ENCODE results near the gene HDAC9. TPM values are rescaled to one million over a fixed set of nuclear protein-coding genes. Genes with fewer than 3 reads are reported as not detected.

HDAC9 gene
- total RNA-seq, 2 experiments from 2014 or later: 0.61 to 0.71 TPM

GRCh38 chr7:18637516-18637915, 142.0 kb downstream of the HDAC9 start:
- H3K27me3 Mint-ChIP-seq: no peaks in the 10 kb centered on the region
- no peak for ATAC-seq (ENCODE audit: low read depth)
- H3K4me1 Mint-ChIP-seq: no peaks in the 10 kb centered on the region
- POLR2A ChIA-PET: no interaction called here
- no peaks in the 10 kb centered on the region for H3K36me3 Mint-ChIP-seq
- H3K9me3 Mint-ChIP-seq: no peaks in the 10 kb centered on the region
- H3K4me3 Mint-ChIP-seq: no peak overlapping the region
- no peak overlapping the region for H3K27ac Mint-ChIP-seq
- DNase-seq: no peak

DNA sequence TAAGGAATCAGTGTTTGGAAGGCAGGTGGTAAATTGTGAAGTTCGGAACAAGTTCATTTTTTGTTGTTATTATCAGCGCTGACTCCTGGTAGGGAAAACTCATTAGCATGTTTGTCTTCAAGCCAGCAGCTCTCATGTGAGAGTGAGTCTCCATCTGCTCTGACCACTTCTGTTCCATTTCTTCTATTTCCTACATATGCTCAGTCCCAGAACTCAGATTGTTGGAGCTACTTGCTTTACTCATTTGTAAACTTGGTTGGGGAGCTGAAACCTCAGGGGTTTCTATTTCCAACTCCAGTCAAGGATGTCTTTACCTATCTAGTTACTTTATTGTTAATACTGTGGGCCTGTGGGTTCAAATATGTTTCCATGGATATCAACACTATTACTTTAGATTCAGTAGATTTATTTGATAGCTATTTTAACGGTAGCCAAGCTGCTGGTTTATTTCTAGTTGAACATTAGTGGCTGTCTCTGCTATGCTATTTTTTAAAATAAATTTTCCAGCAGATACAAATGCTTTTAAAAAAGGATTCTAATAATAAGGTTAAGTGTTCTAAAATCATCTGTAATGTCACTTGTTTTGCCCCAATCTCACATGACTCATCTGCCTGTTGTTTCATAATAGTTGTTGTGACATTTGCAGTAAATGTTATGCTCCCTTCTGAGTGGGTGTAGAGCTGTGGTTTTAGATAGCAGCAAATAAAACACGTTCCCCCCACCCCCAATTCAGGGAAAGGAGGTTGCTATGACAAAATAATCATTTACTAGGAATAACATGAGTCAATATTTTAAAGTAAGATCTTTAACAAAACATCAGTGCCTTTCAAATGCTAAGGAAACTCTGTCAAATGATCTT, 143.3 kb downstream of the HDAC9 start:
- H3K4me3 Mint-ChIP-seq: no peak overlapping the region
- H3K9me3 Mint-ChIP-seq: no peaks in the 10 kb centered on the region
- no peak for ATAC-seq (ENCODE audit: low read depth)
- POLR2A ChIA-PET: no interaction called here
- no peak overlapping the region for H3K27ac Mint-ChIP-seq
- no peaks in the 10 kb centered on the region for H3K36me3 Mint-ChIP-seq
- no peaks in the 10 kb centered on the region for H3K4me1 Mint-ChIP-seq
- no peaks in the 10 kb centered on the region for H3K27me3 Mint-ChIP-seq
- no peak for DNase-seq

- Mint-ChIP-seq H3K36me3 (no peaks in the 10 kb centered on the region), H3K9me3 (no peaks in the 10 kb centered on the region), H3K4me1 (no peaks in the 10 kb centered on the region), H3K27me3 (no peaks in the 10 kb centered on the region), H3K27ac (no peak overlapping the region), H3K4me3 (no peak overlapping the region)
- POLR2A ChIA-PET: no interaction called here
- ATAC-seq (ENCODE audit: low read depth): no peak
- DNase-seq: no peak
Observed at GRCh38 chr7:18639711-18640110, 144.2 kb downstream of the HDAC9 start.

- DNase-seq: no peak
- Mint-ChIP-seq H3K27ac (no peak overlapping the region), H3K4me3 (no peak overlapping the region), H3K4me1 (no peaks in the 10 kb centered on the region), H3K27me3 (no peaks in the 10 kb centered on the region), H3K9me3 (no peaks in the 10 kb centered on the region), H3K36me3 (no peaks in the 10 kb centered on the region)
- ATAC-seq (ENCODE audit: low read depth): no peak
- POLR2A ChIA-PET: no interaction called here
Observed at GRCh38 chr7:18644981-18645380, 149.4 kb downstream of the HDAC9 start.

GRCh38 chr7:18647582-18647981, 152.0 kb downstream of the HDAC9 start:
- POLR2A ChIA-PET: no interaction called here
- no peaks in the 10 kb centered on the region for H3K9me3 Mint-ChIP-seq
- H3K4me3 Mint-ChIP-seq: no peak overlapping the region
- H3K36me3 Mint-ChIP-seq: no peaks in the 10 kb centered on the region
- no peak for DNase-seq
- no peaks in the 10 kb centered on the region for H3K27me3 Mint-ChIP-seq
- no peak overlapping the region for H3K27ac Mint-ChIP-seq
- ATAC-seq (ENCODE audit: low read depth): no peak
- H3K4me1 Mint-ChIP-seq: no peaks in the 10 kb centered on the region

- H3K4me3 Mint-ChIP-seq: no peak overlapping the region
- H3K9me3 Mint-ChIP-seq: no peaks in the 10 kb centered on the region
- H3K27ac Mint-ChIP-seq: no peak overlapping the region
- DNase-seq: no peak
- no peak for ATAC-seq (ENCODE audit: low read depth)
- no peaks in the 10 kb centered on the region for H3K27me3 Mint-ChIP-seq
- H3K36me3 Mint-ChIP-seq: no peaks in the 10 kb centered on the region
- POLR2A ChIA-PET: no interaction called here
- no peaks in the 10 kb centered on the region for H3K4me1 Mint-ChIP-seq
Observed at GRCh38 chr7:18648849-18649758, 153.6 kb downstream of the HDAC9 start.

DNA sequence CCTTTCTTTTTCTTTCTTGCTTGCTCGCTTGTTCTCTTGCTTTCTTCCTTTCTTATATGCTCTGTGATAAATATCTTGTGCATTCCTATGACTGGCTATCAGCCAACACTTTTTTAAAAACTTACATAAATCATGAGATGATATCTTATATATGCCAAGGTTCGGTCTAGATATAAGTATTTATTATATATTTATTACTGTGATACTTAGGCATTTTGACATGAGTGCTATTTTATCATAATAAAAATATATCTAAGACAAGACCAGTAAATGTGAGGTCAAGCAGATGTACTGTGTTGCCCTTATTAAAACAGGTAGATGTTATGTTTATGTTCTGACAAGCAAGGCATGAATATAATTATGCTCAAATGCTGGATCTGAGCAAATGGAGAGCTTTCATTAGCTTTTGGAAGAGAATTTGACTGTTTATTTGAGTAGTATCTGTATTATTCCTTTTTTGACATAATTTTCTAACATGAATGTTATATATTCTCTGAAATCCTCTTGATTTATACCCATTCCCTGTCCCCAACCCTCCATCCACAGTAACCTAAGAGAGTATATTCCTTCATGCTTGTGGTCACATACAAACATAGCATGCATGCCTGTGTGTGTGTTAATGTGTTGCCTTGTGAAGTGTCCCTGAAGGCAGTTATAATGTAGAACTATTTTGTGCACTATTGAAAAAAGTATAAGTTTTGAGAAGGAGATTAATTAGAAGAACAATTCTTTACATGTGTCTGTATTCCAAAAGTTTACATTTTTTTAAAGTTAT, 158.0 kb downstream of the HDAC9 start:
- ATAC-seq (ENCODE audit: low read depth) (no peak), DNase-seq (no peak)
- Mint-ChIP-seq H3K36me3 (no peaks in the 10 kb centered on the region), H3K4me3 (no peak overlapping the region), H3K9me3 (no peaks in the 10 kb centered on the region), H3K4me1 (no peaks in the 10 kb centered on the region), H3K27me3 (no peaks in the 10 kb centered on the region), H3K27ac (no peak overlapping the region)
- POLR2A ChIA-PET: no interaction called here

DNA sequence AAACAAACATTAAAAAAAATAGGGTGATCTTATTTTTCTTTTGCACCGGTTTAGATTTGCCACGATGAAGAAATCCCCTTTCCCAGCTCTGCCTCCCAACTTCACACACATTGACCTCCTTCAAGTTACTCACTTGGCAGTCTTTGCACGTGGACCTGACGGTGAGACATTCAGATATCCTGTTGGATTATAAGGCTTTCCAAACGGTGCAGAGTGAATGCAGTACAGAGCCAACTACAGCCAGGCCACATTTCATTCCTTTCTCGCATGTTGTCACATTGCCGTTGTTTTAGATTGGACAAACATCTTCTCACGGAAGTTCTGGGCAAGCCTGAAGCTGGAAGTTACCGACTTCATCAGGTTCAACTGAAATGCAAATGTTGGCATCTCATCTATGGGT, 159.2 kb downstream of the HDAC9 start:
- Mint-ChIP-seq H3K27me3 (no peaks in the 10 kb centered on the region), H3K4me1 (no peaks in the 10 kb centered on the region), H3K36me3 (no peaks in the 10 kb centered on the region), H3K4me3 (no peak overlapping the region), H3K9me3 (no peaks in the 10 kb centered on the region), H3K27ac (no peak overlapping the region)
- DNase-seq (no peak), ATAC-seq (ENCODE audit: low read depth) (no peak)
- POLR2A ChIA-PET: no interaction called here

GRCh38 chr7:18655506-18655905, 160.0 kb downstream of the HDAC9 start:
- POLR2A ChIA-PET: no interaction called here
- H3K4me1 Mint-ChIP-seq: no peaks in the 10 kb centered on the region
- H3K4me3 Mint-ChIP-seq: no peak overlapping the region
- no peaks in the 10 kb centered on the region for H3K9me3 Mint-ChIP-seq
- H3K27ac Mint-ChIP-seq: no peak overlapping the region
- no peak for DNase-seq
- no peaks in the 10 kb centered on the region for H3K36me3 Mint-ChIP-seq
- no peak for ATAC-seq (ENCODE audit: low read depth)
- H3K27me3 Mint-ChIP-seq: no peaks in the 10 kb centered on the region

GRCh38 chr7:18655912-18656311, 160.4 kb downstream of the HDAC9 start:
- Mint-ChIP-seq H3K27ac (no peak overlapping the region), H3K27me3 (no peaks in the 10 kb centered on the region)

GRCh38 chr7:18656362-18656761, 160.8 kb downstream of the HDAC9 start:
- Mint-ChIP-seq H3K27ac (no peak overlapping the region), H3K4me1 (no peaks in the 10 kb centered on the region), H3K9me3 (no peaks in the 10 kb centered on the region), H3K27me3 (no peaks in the 10 kb centered on the region), H3K36me3 (no peaks in the 10 kb centered on the region), H3K4me3 (no peak overlapping the region)
- DNase-seq: no peak
- ATAC-seq (ENCODE audit: low read depth): no peak
- POLR2A ChIA-PET: no interaction called here

More at GRCh38 chr7:18655912-18656311, 160.4 kb downstream of the HDAC9 start:
- Mint-ChIP-seq H3K4me3 (no peak overlapping the region), H3K9me3 (no peaks in the 10 kb centered on the region), H3K36me3 (no peaks in the 10 kb centered on the region), H3K4me1 (no peaks in the 10 kb centered on the region)
- DNase-seq (no peak), ATAC-seq (ENCODE audit: low read depth) (no peak)
- POLR2A ChIA-PET: no interaction called here

GRCh38 chr7:18659746-18660145, 164.2 kb downstream of the HDAC9 start:
- DNase-seq: no peak
- POLR2A ChIA-PET: no interaction called here
- Mint-ChIP-seq H3K27ac (no peak overlapping the region), H3K4me3 (no peak overlapping the region), H3K36me3 (no peaks in the 10 kb centered on the region), H3K4me1 (no peaks in the 10 kb centered on the region), H3K9me3 (no peaks in the 10 kb centered on the region), H3K27me3 (no peaks in the 10 kb centered on the region)
- no peak for ATAC-seq (ENCODE audit: low read depth)

GRCh38 chr7:18663321-18663720, 167.8 kb downstream of the HDAC9 start:
- ATAC-seq (ENCODE audit: low read depth) (no peak), DNase-seq (no peak)
- H3K27me3 Mint-ChIP-seq: no peaks in the 10 kb centered on the region
- H3K27ac Mint-ChIP-seq: no peak overlapping the region
- no peak overlapping the region for H3K4me3 Mint-ChIP-seq
- H3K9me3 Mint-ChIP-seq: no peaks in the 10 kb centered on the region
- H3K36me3 Mint-ChIP-seq: no peaks in the 10 kb centered on the region
- POLR2A ChIA-PET: no interaction called here
- peaks cover 3% of the 10 kb centered on the region for H3K4me1 Mint-ChIP-seq
